Left lobe of liver (tissue), 2 donors: Measurements from ENCODE around the gene NLK. TPM values are rescaled to one million over a fixed set of nuclear protein-coding genes. Genes with fewer than 3 reads are reported as not detected.

ENCODE experiments used
- ATAC-seq: fragments of 200-7000 bp; cut with Tn5 transposase; one replicate; pipeline ENCODE4 v1.9.1; 2020; ENCODE audit warnings: mild to moderate bottlenecking, moderate library complexity
- DNase-seq: peaks from one replicate; pipeline ENCODE4 v3.0.0-alpha.2; 2020; ENCODE audit warnings: low spot score
- total RNA-seq: library from RNA; stranded (reverse); gene quantifications from one replicate; pipeline ENCODE4 v1.2.1, GENCODE V29; 2021
- donor health status: DM: no; HTN: no; CAD: no; lungs with moderate emphysema.
- donor health status: DM: no; HTN: yes; CAD: no.

NLK gene
- total RNA-seq, 1 donor from 2014 or later, result 7.5 TPM

- no peak for ATAC-seq
Measured at GRCh38 chr17:28039251-28039650, 3.2 kb upstream of the NLK start.

GRCh38 chr17:28040406-28040805 is 2.1 kb upstream of the NLK start:
- ATAC-seq (no peak), DNase-seq (no peak)

More at GRCh38 chr17:28039251-28039650, 3.2 kb upstream of the NLK start:
- DNase-seq, result no peak

- ATAC-seq (peak; percentile 93), DNase-seq (peak; percentile 100)
Measured at GRCh38 chr17:28041068-28041843, 1.2 kb upstream of the NLK start.

GRCh38 chr17:28041844-28042656 is 427 bp upstream of the NLK start:
- ATAC-seq (peak; percentile 17), DNase-seq (no peak)

- no peak for ATAC-seq
- DNase-seq, result no peak
Measured at GRCh38 chr17:28042721-28043291, 329 bp downstream of the NLK start.

GRCh38 chr17:28043296-28043695 is 819 bp downstream of the NLK start:
- ATAC-seq (no peak), DNase-seq (no peak)

GRCh38 chr17:28043741-28044140 is 1.3 kb downstream of the NLK start:
- no peak for ATAC-seq
- no peak for DNase-seq

- no peak for ATAC-seq
- DNase-seq, result no peak
Measured at GRCh38 chr17:28045304-28045703, 2.8 kb downstream of the NLK start.

GRCh38 chr17:28046034-28046825 is 3.8 kb downstream of the NLK start:
- ATAC-seq (no peak), DNase-seq (no peak)

- ATAC-seq (no peak), DNase-seq (no peak)
Measured at GRCh38 chr17:28047806-28048205, 5.3 kb downstream of the NLK start.

GRCh38 chr17:28049071-28049470 is 6.6 kb downstream of the NLK start:
- ATAC-seq, result no peak
- no peak for DNase-seq

GRCh38 chr17:28053044-28053670 is 10.7 kb downstream of the NLK start:
- DNase-seq (no peak), ATAC-seq (peak; percentile 41)

GRCh38 chr17:28053725-28054124 is 11.2 kb downstream of the NLK start:
- DNase-seq (no peak), ATAC-seq (no peak)

GRCh38 chr17:28055546-28056275 is 13.2 kb downstream of the NLK start:
- no peak for DNase-seq
- ATAC-seq, result peak; percentile 63

- ATAC-seq, result no peak
- DNase-seq, result no peak
Measured at GRCh38 chr17:28056276-28056620, 13.8 kb downstream of the NLK start.

- ATAC-seq (peak; percentile 55), DNase-seq (no peak)
Measured at GRCh38 chr17:28057731-28058246, 15.3 kb downstream of the NLK start.

- no peak for DNase-seq
- no peak for ATAC-seq
Measured at GRCh38 chr17:28059675-28060074, 17.2 kb downstream of the NLK start.

- peak; percentile 47 for ATAC-seq
- DNase-seq, result no peak
Measured at GRCh38 chr17:28065706-28066105, 23.2 kb downstream of the NLK start.

- ATAC-seq, result no peak
- no peak for DNase-seq
Measured at GRCh38 chr17:28069061-28069460, 26.6 kb downstream of the NLK start.

GRCh38 chr17:28071179-28071578 is 28.7 kb downstream of the NLK start:
- no peak for ATAC-seq
- DNase-seq, result no peak
